AG09319 (cell line): ENCODE measurements around the gene PPP2R5C.

Experiments used
- DNase-seq: peaks from one replicate; pipeline ENCODE4 v3.0.0-alpha.2; 2010; ENCODE audit warnings: low read depth; ENCODE audit errors: extremely low read depth
- CTCF ChIP-seq: IDR thresholded peaks from 2 replicates; pipeline ENCODE4 v1.5.1; 2011; ENCODE audit warnings: low read depth, mild to moderate bottlenecking, inconsistent platforms, low read length, moderate library complexity

PPP2R5C gene

GRCh38 chr14:101858791-101859537 lies 97.5 kb downstream of the PPP2R5C start:
- DNase-seq, result no peak
- TF ChIP-seq CTCF, result no peak

- no peak for TF ChIP-seq CTCF
- DNase-seq, result no peak
Measured at GRCh38 chr14:101859538-101859902, 98.0 kb downstream of the PPP2R5C start.

GRCh38 chr14:101859958-101860357 lies 98.4 kb downstream of the PPP2R5C start:
- DNase-seq, result no peak
- no peak for TF ChIP-seq CTCF

GRCh38 chr14:101861464-101861863 lies 100.0 kb downstream of the PPP2R5C start:
- no peak for DNase-seq
- TF ChIP-seq CTCF, result no peak

- TF ChIP-seq CTCF, result no peak
- no peak for DNase-seq
Measured at GRCh38 chr14:101862177-101862576, 100.7 kb downstream of the PPP2R5C start.

- DNase-seq, result no peak
- TF ChIP-seq CTCF, result no peak
Measured at GRCh38 chr14:101862711-101863110, 101.2 kb downstream of the PPP2R5C start.

GRCh38 chr14:101865288-101865687 lies 103.8 kb downstream of the PPP2R5C start:
- DNase-seq, result no peak
- no peak for TF ChIP-seq CTCF
